H1 (cell line): ENCODE data around the gene UBASH3B. TPM values are rescaled to one million over a fixed set of nuclear protein-coding genes. Genes with fewer than 3 reads are reported as not detected.

Experiments
- CBX8 ChIP-seq: fragments of 300-800, 300-1000 bp; sonication (generic); IDR thresholded peaks from 2 replicates; pipeline ENCODE4 v1.7.1; 2016; ENCODE audit warnings: low read depth, low read length, borderline replicate concordance
- CEBPB ChIP-seq: IDR thresholded peaks from 2 replicates; pipeline ENCODE4 v1.6.1; 2012; ENCODE audit warnings: low read depth, low read length
- RXRA ChIP-seq: IDR thresholded peaks from 2 replicates; pipeline ENCODE4 v1.6.1; 2011; ENCODE audit warnings: low read depth, mild to moderate bottlenecking, low read length, moderate library complexity; ENCODE audit not compliant: insufficient read depth
- SP2 ChIP-seq: IDR thresholded peaks from 2 replicates; pipeline ENCODE4 v1.6.1; 2012; ENCODE audit warnings: mild to moderate bottlenecking, low read length, inconsistent platforms
- TAF7 ChIP-seq: optimal IDR thresholded peaks from 2 replicates; pipeline ENCODE3; 2011; ENCODE audit warnings: low read depth, mild to moderate bottlenecking, inconsistent platforms, low read length, moderate library complexity, borderline replicate concordance
- polyA plus RNA-seq, 7 experiments: library from polyadenylated mRNA; depleted of rRNA in 3 of 7; stranded (reverse) in 5 of 7; unstranded in 2 of 7; fragments of >200 nt in 5 of 7; fragments of 200-250 nt in 2 of 7; gene quantifications; 1 replicate in 5 of 7; 2 replicates in 1 of 7; 4 replicates in 1 of 7; pipeline versions ENCODE4 v1.2.1 to v1.2.3, GENCODE V29; 2011 to 2013; ENCODE audit warnings: missing spikeins in 2 of 7, mixed read lengths in 2 of 7
- total RNA-seq: library from RNA; stranded (reverse); fragmentation: NEBNext Ultra II Directional; extraction: Animal tissue kit (Norgen Biotek cat#: 25700); gene quantifications from 2 replicates; pipeline ENCODE4 v1.2.1, GENCODE V29; 2021
- TF ChIP-seq, protein P1 (sequence below): fragments of 300-600 bp; sonication (generic); IDR thresholded peaks from 2 replicates; pipeline ENCODE4 v1.7.1; 2012; ENCODE audit warnings: low read length, moderate library complexity, mild to moderate bottlenecking, inconsistent platforms; ENCODE audit not compliant: insufficient replicate concordance
- TF ChIP-seq, protein P2 (sequence below), 3 experiments: IDR thresholded peaks; 1 replicate in 2 of 3; 2 replicates in 1 of 3; pipeline versions ENCODE4 v1.5.1 to v1.6.1; 2011; ENCODE audit warnings: low read length in 3 of 3, mild to moderate bottlenecking in 3 of 3, inconsistent platforms in 2 of 3, low read depth in 1 of 3, moderate library complexity in 1 of 3; ENCODE audit not compliant: insufficient read depth in 1 of 3; ENCODE audit errors: control extremely low read depth in 1 of 3
- TF ChIP-seq, protein P3 (sequence below): IDR thresholded peaks from 2 replicates; pipeline ENCODE4 v1.6.1; 2012; ENCODE audit warnings: inconsistent platforms

The UBASH3B gene
- total and polyA plus RNA-seq, 2 of the 8 experiments (the other 6 are each of a cell fraction or from before 2014, with no cell fraction given), result 7.5 to 9.5 TPM

DNA sequence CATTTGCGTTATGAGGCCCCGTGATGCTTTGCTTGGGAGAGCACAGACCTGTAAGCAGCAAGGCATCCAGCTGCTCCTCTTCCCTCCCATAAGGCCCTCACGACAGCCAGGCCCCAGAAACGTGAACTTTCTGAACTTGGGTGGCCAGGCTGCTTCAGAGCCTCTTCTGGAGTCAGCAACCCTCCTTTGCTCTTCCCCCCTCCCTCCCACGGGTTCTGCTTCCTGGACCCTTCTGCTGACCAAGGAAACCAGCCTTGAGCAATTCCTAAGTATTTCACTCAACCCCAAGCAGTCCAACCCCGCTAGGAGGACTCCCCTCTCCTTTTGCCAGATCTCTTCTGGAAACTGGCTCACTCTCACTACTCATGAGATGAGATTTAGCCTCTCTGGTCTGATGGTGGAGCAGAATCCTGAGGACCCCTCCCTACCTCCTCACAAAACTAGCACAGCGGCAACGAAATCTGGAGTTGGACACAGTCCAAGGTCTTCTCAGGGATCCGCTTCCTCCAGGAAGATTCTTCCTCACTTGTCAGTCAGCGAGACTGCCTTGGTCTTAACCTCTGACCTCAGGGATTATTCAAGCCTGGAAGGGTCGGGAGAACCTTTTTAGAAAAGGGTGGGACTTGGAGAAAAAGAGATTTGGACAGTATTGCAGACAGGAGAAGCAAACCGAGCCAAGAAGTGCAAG, 86.2 kb downstream of the UBASH3B start (continued):
- TF ChIP-seq, protein P1, sequence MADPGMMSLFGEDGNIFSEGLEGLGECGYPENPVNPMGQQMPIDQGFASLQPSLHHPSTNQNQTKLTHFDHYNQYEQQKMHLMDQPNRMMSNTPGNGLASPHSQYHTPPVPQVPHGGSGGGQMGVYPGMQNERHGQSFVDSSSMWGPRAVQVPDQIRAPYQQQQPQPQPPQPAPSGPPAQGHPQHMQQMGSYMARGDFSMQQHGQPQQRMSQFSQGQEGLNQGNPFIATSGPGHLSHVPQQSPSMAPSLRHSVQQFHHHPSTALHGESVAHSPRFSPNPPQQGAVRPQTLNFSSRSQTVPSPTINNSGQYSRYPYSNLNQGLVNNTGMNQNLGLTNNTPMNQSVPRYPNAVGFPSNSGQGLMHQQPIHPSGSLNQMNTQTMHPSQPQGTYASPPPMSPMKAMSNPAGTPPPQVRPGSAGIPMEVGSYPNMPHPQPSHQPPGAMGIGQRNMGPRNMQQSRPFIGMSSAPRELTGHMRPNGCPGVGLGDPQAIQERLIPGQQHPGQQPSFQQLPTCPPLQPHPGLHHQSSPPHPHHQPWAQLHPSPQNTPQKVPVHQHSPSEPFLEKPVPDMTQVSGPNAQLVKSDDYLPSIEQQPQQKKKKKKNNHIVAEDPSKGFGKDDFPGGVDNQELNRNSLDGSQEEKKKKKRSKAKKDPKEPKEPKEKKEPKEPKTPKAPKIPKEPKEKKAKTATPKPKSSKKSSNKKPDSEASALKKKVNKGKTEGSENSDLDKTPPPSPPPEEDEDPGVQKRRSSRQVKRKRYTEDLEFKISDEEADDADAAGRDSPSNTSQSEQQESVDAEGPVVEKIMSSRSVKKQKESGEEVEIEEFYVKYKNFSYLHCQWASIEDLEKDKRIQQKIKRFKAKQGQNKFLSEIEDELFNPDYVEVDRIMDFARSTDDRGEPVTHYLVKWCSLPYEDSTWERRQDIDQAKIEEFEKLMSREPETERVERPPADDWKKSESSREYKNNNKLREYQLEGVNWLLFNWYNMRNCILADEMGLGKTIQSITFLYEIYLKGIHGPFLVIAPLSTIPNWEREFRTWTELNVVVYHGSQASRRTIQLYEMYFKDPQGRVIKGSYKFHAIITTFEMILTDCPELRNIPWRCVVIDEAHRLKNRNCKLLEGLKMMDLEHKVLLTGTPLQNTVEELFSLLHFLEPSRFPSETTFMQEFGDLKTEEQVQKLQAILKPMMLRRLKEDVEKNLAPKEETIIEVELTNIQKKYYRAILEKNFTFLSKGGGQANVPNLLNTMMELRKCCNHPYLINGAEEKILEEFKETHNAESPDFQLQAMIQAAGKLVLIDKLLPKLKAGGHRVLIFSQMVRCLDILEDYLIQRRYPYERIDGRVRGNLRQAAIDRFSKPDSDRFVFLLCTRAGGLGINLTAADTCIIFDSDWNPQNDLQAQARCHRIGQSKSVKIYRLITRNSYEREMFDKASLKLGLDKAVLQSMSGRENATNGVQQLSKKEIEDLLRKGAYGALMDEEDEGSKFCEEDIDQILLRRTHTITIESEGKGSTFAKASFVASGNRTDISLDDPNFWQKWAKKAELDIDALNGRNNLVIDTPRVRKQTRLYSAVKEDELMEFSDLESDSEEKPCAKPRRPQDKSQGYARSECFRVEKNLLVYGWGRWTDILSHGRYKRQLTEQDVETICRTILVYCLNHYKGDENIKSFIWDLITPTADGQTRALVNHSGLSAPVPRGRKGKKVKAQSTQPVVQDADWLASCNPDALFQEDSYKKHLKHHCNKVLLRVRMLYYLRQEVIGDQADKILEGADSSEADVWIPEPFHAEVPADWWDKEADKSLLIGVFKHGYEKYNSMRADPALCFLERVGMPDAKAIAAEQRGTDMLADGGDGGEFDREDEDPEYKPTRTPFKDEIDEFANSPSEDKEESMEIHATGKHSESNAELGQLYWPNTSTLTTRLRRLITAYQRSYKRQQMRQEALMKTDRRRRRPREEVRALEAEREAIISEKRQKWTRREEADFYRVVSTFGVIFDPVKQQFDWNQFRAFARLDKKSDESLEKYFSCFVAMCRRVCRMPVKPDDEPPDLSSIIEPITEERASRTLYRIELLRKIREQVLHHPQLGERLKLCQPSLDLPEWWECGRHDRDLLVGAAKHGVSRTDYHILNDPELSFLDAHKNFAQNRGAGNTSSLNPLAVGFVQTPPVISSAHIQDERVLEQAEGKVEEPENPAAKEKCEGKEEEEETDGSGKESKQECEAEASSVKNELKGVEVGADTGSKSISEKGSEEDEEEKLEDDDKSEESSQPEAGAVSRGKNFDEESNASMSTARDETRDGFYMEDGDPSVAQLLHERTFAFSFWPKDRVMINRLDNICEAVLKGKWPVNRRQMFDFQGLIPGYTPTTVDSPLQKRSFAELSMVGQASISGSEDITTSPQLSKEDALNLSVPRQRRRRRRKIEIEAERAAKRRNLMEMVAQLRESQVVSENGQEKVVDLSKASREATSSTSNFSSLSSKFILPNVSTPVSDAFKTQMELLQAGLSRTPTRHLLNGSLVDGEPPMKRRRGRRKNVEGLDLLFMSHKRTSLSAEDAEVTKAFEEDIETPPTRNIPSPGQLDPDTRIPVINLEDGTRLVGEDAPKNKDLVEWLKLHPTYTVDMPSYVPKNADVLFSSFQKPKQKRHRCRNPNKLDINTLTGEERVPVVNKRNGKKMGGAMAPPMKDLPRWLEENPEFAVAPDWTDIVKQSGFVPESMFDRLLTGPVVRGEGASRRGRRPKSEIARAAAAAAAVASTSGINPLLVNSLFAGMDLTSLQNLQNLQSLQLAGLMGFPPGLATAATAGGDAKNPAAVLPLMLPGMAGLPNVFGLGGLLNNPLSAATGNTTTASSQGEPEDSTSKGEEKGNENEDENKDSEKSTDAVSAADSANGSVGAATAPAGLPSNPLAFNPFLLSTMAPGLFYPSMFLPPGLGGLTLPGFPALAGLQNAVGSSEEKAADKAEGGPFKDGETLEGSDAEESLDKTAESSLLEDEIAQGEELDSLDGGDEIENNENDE, result no peak
- TF ChIP-seq RXRA (no peak), SP2 (no peak), CBX8 (no peak), CEBPB (no peak), TAF7 (no peak)
- TF ChIP-seq, protein P2, sequence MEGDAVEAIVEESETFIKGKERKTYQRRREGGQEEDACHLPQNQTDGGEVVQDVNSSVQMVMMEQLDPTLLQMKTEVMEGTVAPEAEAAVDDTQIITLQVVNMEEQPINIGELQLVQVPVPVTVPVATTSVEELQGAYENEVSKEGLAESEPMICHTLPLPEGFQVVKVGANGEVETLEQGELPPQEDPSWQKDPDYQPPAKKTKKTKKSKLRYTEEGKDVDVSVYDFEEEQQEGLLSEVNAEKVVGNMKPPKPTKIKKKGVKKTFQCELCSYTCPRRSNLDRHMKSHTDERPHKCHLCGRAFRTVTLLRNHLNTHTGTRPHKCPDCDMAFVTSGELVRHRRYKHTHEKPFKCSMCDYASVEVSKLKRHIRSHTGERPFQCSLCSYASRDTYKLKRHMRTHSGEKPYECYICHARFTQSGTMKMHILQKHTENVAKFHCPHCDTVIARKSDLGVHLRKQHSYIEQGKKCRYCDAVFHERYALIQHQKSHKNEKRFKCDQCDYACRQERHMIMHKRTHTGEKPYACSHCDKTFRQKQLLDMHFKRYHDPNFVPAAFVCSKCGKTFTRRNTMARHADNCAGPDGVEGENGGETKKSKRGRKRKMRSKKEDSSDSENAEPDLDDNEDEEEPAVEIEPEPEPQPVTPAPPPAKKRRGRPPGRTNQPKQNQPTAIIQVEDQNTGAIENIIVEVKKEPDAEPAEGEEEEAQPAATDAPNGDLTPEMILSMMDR (IDR thresholded peaks at IDR 0.05; ENCODE audit: control extremely low read depth in 1 of 3, insufficient read depth in 1 of 3, low read depth in 1 of 3, low read length in 3 of 3), result no peak
- TF ChIP-seq, protein P3, sequence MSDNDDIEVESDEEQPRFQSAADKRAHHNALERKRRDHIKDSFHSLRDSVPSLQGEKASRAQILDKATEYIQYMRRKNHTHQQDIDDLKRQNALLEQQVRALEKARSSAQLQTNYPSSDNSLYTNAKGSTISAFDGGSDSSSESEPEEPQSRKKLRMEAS, result no peak
